Renal cortex interstitium (tissue), 15 donors: ENCODE measurements around the gene TDRD9. TPM values are rescaled to one million over a fixed set of nuclear protein-coding genes. Genes with fewer than 3 reads are reported as not detected.
"Not testable (repeated sequence)": the region's sequence is repeated elsewhere in the genome, so short reads cannot be mapped to it uniquely, and the experiment has no call there.

Experiments used
- DNase-seq, 11 donors: peaks; one replicate each; pipeline ENCODE4 v3.0.0-alpha.2; 2013; ENCODE audit warnings: low read depth in 9 of 11, low spot score in 4 of 11; ENCODE audit errors: extremely low read depth in 1 of 11
- long read RNA-seq, 16 experiments: transcript quantifications; one replicate each; lab custom pipeline, GENCODE V29; 2026
- polyA plus RNA-seq, 3 donors: library from polyadenylated mRNA; unstranded; fragments of 120-200 nt; gene quantifications; one replicate each; pipeline ENCODE4 v1.2.1, GENCODE V29; 2013; ENCODE audit not compliant: insufficient read length in 3 of 3

TDRD9 gene, protein sequence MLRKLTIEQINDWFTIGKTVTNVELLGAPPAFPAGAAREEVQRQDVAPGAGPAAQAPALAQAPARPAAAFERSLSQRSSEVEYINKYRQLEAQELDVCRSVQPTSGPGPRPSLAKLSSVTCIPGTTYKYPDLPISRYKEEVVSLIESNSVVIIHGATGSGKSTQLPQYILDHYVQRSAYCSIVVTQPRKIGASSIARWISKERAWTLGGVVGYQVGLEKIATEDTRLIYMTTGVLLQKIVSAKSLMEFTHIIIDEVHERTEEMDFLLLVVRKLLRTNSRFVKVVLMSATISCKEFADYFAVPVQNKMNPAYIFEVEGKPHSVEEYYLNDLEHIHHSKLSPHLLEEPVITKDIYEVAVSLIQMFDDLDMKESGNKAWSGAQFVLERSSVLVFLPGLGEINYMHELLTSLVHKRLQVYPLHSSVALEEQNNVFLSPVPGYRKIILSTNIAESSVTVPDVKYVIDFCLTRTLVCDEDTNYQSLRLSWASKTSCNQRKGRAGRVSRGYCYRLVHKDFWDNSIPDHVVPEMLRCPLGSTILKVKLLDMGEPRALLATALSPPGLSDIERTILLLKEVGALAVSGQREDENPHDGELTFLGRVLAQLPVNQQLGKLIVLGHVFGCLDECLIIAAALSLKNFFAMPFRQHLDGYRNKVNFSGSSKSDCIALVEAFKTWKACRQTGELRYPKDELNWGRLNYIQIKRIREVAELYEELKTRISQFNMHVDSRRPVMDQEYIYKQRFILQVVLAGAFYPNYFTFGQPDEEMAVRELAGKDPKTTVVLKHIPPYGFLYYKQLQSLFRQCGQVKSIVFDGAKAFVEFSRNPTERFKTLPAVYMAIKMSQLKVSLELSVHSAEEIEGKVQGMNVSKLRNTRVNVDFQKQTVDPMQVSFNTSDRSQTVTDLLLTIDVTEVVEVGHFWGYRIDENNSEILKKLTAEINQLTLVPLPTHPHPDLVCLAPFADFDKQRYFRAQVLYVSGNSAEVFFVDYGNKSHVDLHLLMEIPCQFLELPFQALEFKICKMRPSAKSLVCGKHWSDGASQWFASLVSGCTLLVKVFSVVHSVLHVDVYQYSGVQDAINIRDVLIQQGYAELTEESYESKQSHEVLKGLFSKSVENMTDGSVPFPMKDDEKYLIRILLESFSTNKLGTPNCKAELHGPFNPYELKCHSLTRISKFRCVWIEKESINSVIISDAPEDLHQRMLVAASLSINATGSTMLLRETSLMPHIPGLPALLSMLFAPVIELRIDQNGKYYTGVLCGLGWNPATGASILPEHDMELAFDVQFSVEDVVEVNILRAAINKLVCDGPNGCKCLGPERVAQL (N-terminal part only)
- 1 to 10 TPM; 1.9 to 7.3 (median 3.8) TPM for polyA plus RNA-seq
- long read RNA-seq, donor 1, result 0 reads
- long read RNA-seq, donor 2, result 0 reads
- long read RNA-seq, donor 3, result 0 reads
- long read RNA-seq, donor 4, result 0 reads
- long read RNA-seq, donor 5, result 0 reads
- long read RNA-seq, donor 6, result 0 reads
- long read RNA-seq, donor 7, result 0 reads
- long read RNA-seq, donor 8, result 0 reads
- long read RNA-seq, donor 9, full-length matches to known transcripts, result 1 of 1 reads
- long read RNA-seq, donor 9, partial matches to known transcripts, result 0 of 1 reads
- long read RNA-seq, donor 9, other reads (novel, unspliced or antisense), result 0 of 1 reads
- long read RNA-seq, donor 10, result 0 reads
- long read RNA-seq, donor 11, full-length matches to known transcripts, result 1 of 1 reads
- long read RNA-seq, donor 11, partial matches to known transcripts, result 0 of 1 reads
- long read RNA-seq, donor 11, other reads (novel, unspliced or antisense), result 0 of 1 reads
- long read RNA-seq, donor 12, result 0 reads
- long read RNA-seq, donor 13, result 0 reads
- long read RNA-seq, donor 14, result 0 reads
- long read RNA-seq, donor 15, result 0 reads
- long read RNA-seq, donor 16, partial matches to known transcripts, result 0 of 1 reads
- long read RNA-seq, donor 16, other reads (novel, unspliced or antisense), result 0 of 1 reads

DNA sequence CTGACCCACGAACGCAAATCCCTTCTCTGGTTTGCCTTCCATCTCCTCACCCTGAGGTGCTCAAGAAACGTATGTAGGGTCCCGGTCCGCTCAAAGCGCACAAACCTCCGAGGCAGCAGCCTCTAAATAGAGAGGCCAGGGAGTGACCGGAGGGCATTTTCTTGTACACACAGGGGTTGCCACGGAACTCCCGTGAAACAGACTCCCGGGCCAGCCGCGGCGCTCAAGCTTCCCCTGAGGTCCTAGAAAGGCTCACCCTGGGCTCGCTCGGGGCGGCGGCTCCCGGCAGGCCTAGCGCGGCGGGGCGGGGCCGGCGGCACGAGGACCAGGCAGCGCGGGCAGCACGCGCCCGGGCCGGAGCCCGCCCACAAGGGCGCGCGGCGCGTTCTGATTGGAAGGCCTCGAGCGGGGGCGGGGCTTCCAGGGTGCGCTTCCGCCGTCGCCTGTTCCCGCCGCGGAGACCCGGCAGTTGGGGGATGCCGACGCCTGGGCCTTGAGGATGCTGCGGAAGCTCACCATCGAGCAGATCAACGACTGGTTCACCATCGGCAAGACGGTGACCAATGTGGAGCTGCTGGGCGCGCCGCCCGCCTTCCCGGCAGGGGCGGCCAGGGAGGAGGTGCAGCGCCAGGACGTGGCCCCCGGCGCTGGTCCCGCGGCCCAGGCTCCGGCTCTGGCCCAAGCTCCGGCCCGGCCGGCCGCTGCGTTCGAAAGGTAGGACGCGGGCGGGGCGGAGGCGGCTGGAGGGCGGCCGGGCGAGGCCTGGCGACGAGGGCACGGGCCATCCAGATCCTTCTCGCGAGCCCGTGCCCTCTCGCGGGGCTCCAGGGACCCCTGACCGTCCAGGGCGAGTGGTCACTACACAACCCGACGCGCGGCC is at the start of gene TDRD9:
TSS of gene TDRD9 (plus strand) at position 446 of the 880 bp plus-strand sequence. CDS start at position 500, 54 bp downstream.
- DNase-seq, result no peak

DNA sequence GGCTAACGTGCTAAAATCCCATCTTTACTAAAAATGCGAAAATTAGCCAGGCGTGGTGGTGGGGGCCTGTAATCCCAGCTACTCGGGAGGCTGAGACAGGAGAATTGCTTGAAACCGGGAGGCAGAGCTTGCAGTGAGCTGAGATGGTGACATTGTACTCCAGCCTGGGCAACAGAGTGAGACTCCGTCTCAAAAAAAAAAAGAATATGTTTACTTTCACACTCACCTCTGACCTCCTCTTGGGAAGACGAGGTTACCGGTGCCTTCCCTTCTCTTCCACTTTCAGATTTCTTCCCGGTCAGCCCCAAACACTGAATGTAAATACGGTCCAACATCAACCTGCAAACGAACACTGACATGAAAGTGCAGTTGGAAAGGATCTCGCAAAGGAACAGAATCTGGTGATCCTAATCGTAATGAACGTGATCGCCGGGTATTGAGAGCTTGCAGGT is 49.1 kb upstream of the TDRD9 start:
- no peak for DNase-seq

DNA sequence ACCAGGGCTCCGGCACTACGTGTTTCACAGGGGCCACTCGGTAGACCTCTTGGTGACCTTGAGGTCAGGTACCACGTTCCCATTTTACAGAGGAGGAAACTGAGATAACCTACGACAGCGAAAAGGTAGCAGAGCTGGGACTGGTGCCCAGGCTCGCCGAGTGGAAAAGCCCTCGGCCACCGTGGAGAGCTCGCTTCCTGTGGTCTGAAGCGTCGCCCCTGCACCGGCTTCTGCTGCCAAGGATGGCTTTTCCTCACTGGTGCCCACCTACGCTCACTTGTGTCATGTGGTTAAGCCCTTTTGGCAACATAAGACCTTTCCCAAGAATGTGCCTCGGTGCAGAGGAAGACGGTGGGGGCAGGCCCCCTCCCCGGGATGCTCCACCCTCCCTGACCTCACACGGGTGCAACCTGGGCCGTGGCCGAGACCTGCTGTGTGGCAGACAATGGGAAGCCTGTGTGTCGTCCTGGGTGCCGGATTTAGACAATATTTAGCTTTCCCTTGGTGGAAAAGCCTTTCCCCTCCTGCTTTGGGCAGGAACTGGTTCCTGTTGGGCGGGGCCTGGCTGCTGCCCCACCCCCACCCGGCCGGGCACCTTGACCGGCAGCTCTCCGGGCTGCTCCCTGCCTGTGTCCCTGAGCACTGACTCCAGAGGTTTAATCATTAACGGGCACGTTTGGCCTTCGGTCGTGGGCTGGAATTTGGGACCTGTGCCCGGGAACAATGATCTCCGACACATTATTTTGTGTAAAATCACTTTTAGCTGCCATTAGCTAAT is 48.5 kb upstream of the TDRD9 start:
- DNase-seq, result peak in 6 of 11 donors; percentile 43 to 79 (median 56)

DNA sequence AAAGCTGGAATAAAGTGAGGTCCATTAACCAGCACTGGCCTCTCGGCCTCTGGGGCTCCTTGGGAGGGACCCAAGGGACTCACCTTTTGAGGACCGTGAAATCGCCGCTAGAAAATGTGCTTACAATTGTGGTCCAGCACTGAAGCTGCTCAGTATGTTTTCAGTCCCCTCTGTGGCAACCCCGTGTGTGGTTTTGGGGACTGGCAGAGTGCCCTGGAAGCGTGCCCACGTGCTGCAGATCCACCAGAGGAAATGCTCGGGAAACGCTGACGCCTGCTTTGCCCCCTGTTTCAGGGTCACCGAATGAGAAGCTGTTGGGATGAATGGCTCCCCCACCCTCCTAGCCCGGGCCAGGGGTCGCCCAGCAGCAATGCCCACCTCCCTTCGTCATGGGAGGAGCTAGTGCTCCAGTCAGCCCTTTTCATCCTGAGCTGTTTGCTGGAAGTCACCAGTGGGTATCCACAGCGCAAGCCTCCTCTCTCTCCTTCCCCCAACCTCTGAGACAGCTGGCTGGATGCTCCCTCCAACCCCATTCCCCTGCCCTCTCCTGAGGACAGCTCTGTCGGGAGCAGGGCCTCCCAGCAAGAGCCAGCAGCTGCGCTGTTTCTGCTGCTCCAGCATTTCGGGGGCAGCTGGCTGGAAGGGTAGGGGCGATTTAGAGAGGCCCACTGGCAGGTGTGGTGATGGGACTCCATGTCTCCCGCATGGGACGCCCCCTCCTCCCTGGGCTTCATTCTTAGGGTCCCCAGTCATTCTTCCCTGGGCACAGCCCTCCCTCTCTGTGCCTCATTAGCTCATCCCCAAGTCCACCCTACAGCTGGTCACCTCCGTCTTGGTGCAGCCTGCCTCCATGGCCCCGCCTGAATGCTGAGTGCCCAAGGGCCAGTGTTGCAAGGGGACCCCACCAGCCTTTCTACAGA is 47.6 kb upstream of the TDRD9 start:
- no peak for DNase-seq

DNA sequence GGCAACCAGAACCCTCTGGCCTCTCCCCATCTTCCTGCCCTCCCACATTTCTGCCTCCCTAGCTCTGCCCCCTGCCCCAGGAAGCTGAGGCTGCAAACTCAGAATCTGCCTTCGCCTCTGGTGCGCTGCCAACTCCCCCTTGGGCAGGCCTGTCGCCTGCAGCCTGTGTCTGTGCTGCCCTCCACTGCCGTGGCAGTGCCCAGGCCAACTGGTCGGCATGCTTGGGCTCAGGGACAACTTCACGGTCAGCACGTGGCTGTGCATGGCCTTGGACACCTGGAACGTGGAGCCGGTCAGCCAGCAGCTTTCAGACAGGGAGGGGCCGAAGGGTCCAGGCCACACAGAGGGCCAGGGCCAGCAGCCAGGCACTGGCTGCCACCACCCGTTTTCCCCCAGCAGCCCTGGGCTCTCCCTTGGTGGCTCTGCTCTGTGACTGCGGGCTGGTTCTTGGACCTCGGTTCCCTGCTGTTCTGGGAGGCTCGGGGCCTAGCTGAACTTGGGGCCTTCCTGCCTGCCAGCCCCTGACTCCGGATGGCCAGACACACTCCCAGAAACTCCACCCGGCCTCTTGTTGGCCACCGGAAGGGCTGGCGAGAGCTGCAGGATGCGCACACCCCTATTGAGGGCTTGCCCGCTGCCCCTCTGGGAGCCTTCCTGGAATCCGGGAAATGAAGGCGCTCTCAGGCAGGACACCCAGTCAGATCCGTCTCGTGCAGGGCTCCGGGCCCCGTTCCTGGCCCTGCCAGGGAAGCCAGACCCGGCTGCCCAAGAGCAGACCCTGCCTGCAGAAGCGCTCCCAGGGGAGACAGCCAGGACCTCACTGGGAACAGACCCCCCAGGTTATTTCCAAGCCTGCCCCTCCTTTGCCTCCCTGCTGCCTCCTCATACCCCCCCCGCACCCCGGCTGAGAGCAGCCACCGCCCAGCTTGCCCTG is 46.7 kb upstream of the TDRD9 start:
- DNase-seq, result no peak

DNA sequence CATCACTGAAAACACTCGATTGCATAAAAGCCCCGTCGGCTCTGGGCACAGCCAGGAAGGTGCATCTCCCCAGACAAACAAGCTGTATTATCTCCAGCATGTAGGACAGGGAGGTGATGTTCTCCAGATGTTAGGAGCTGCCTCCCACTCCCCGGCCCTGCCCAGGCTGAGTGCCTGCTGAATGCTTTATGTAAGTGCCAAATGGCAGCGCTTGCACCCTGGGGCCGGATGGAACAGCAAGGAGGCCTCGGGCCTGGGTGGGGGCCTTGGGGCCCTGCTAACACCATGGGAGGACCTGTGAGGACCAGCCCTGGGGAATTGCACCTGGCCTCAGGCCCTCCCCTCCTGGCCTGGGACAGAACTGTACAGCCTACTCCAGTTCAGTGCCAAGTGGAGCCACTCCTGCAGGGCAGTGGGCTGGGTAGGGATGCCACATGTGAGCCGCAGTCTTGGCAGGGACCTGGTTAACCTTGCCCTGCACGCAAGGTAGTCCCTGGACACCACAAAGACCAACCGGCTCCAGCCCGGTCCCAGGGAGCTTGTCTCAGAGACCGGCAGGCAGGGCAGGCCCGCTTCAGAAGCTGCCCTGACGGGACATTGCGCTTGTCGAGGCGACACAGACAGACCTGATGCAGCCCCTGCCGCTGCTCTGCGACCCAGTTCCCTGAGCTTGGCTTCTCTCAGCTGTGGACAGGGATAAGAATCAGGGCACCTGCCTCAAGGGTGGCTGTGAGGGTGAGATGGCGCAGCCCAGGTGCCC is 45.6 kb upstream of the TDRD9 start:
- no peak for DNase-seq

DNA sequence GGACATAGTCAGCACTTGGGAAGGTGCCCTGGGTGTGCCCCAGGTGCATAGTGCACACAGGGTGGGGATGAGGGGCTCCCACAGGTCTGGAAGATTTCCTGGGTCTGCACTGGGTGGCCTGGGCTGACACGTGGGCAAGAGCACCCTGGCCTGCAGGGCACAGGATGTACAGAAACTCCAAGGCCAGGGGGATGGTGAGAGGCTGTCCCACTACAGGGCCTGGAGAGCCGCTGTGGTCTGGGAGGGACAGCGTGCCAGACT is 45.1 kb upstream of the TDRD9 start:
- no peak for DNase-seq

DNA sequence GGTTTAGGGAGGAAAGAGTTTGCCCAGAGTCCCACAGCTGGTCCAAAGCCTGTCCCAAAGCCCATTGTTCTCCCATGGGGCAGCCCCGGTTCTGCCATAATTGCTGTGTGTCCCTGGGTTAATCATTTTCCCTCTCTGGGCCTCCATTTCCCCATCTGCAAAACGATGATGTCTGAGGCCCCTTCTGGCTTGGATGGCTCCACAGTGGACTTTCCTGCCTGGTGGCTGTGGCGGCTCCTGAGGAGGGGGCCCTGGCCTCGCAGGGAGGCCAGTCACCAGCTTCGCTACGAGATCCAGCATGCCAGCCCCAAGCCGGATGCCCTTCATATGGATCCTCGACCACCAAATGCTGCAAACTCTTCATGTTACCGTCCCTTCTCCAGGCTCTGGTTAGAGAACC is 43.4 kb upstream of the TDRD9 start:
- no peak for DNase-seq

DNA sequence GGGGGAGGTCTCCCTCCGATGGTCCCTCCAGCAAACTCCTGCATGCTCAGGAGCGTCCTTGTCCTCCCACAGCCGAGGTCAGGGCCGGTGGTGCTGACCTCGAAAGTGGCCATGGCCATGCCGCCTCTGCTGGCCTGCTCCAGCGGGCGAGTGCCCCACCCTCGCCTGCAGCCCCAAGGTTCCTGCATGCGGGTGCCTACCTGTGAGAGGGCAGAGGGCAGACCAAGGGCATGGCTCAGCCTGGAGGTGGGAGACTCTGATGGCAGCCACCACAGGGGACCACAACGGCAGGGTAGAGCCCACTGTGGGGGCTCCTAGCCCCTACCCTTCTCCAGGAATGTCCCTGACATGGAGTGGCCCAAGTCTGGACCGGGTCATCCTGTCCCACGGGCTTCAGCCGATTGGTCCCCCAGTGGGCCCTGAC is 42.7 kb upstream of the TDRD9 start:
- no peak for DNase-seq

DNA sequence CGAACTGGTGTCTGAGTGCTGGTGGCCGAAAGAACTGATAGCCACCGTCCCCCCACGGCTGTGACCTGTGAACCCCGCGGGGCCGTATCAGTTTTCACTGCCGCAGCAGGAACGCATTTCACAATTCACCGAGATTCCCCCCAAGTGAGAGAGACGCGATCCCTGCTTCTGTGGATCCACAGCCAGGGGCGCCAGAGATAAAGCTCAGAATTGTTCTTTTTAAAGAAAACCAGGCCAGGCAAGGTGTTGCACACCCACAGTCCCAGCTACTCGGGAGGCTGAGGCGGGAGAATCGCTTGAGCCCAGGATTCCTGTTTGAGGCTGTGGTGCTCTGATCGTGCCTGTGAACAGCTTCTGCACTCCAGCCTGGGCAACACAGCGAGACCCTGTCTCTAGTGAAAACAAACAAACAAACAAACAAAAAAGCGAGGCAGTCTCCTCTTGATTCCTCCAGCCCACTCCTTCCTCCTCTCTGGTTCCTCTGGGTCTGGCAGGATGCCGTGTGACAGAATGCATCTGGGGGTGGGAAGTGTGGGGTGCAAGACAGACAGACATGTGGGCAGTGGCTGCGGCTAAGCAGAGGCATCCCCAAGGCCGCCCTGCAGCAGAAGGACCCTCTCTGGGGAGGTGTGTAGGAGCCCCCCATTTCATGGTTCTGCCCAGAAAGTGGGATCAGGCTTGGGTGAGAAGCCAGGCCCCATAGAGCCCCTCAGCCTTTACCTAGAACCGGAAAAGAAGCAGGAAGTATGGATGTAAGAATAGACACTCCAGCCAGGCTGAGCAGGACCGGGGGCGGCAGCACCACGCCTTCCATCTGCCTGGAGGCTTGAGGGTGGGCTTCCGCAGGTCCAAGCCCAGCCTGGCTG is 41.7 kb upstream of the TDRD9 start:
- no peak for DNase-seq

DNA sequence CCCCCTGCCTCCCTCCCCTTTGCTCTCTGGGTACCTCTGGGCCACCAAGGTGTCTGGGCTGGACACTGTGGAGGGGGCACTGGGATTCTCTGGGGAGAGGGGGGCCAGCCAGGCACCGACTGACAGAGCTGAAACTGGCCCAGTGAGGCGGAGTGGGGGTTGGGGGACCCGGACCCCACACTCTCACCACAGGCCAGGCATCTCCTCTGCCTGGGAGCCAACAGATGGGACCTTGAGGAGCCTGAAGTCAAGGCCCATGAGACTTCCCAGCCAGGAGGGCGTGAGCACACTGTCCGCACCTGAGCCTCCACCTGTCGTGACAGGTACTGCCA is 41.1 kb upstream of the TDRD9 start:
- DNase-seq, result no peak

DNA sequence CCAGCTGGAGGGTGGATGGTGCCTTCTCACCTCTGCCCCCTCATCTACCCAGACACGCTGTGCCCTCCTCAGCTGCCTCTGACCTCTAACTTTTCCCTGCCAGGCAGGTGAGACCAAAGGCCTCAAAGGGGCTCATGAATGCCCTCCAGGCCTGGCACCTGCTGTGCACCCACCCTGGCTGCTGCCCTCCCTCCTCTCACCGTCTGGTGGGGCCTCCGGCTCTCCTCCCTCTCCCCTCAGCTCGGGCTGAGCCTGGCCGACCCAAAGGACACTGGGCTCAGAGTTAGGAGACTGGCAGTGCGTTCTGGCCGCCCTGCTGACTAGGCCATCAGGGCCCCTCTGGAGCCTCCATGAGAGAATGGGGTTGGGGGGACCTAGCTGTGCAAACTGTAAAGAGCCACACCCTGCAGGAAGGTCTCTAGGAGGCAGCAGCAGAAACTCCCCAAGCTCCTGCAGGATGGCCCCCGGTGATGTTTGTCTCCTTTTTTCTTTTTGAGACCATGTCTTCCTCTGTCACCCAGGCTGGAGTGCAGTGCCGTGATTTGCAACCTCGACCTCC is 40.6 kb upstream of the TDRD9 start:
- DNase-seq, result no peak

DNA sequence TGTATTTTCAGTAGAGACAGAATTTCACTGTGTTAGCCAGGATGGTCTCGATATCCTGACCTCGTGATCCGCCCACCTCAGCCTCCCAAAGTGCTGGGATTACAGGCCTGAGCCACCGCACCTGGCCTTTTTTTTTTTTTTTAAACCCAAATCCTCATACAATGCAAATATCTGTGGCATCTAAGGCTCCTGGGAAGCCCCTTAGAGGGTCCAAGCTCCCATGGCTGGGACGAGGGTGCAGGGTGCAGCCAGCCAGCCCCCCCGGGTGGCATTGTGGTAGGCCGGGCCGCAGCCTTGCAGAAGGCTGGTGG is 39.3 kb upstream of the TDRD9 start:
- DNase-seq, result not testable (repeated sequence)
